HepG2 (cell line): ENCODE results near the gene DNTTIP2. TPM values are rescaled to one million over a fixed set of nuclear protein-coding genes. Genes with fewer than 3 reads are reported as not detected.
A peak's percentile ranks its signal among the peaks of the same experiment; 100 is the strongest.

Source experiments
- HMGA1 ChIP-seq: sonication (generic); formaldehyde crosslinking; conservative IDR thresholded peaks from 2 replicates; pipeline ENCODE4 v1.4.0; 2020; ENCODE audit warnings: missing genetic modification reagents
- HNRNPUL1 ChIP-seq: fragments of 200-400 bp; formaldehyde crosslinking; IDR thresholded peaks from 2 replicates; pipeline ENCODE4 v1.6.1; 2017; ENCODE audit warnings: low read depth, mild to moderate bottlenecking, low read length, moderate library complexity
- MTF2 ChIP-seq: sonication (generic); formaldehyde crosslinking; IDR thresholded peaks from 2 replicates; pipeline ENCODE4 v1.5.0; 2020; ENCODE audit warnings: missing genetic modification reagents, borderline replicate concordance
- NR2F2 ChIP-seq: IDR thresholded peaks from 2 replicates; pipeline ENCODE4 v1.6.1; 2012; ENCODE audit warnings: low read depth, inconsistent platforms, borderline replicate concordance
- POLR2AphosphoS2 ChIP-seq: IDR thresholded peaks from 2 replicates; pipeline ENCODE4 v1.6.1; 2011; ENCODE audit warnings: low read depth, low read length, improper control_type of control experiment
- RBFOX2 ChIP-seq: fragments of 200-400 bp; formaldehyde crosslinking; IDR thresholded peaks from 2 replicates; pipeline ENCODE4 v1.6.1; 2017; ENCODE audit warnings: low read depth, mild to moderate bottlenecking, low read length
- TFDP1 ChIP-seq: IDR thresholded peaks from 2 replicates; pipeline ENCODE4 v1.6.1; 2016; ENCODE audit warnings: missing compliant biosample characterization, missing genetic modification reagents, borderline replicate concordance
- ZBTB1 ChIP-seq: sonication (generic); formaldehyde crosslinking; IDR thresholded peaks from 2 replicates; pipeline ENCODE4 v1.4.0; 2020; ENCODE audit warnings: missing genetic modification reagents, borderline replicate concordance
- ZBTB14 ChIP-seq: sonication (generic); formaldehyde crosslinking; IDR thresholded peaks from 2 replicates; pipeline ENCODE4 v1.4.0; 2020; ENCODE audit warnings: missing genetic modification reagents
- ZBTB40 ChIP-seq, 2 experiments: fragments of 450-650 bp in 1 of 2; sonication (generic) in 1 of 2; formaldehyde crosslinking in 1 of 2; IDR thresholded peaks; 2 replicates each; pipeline versions ENCODE4 v1.6.1 to v1.8.0; 2016 to 2022; ENCODE audit warnings: antibody characterized with exemption in 1 of 2, mild to moderate bottlenecking in 1 of 2, missing genetic modification reagents in 1 of 2
- ZNF225 ChIP-seq: sonication (generic); formaldehyde crosslinking; IDR thresholded peaks from 2 replicates; pipeline ENCODE4 v1.4.0; 2020; ENCODE audit warnings: mild to moderate bottlenecking, missing genetic modification reagents
- ZNF354B ChIP-seq: sonication (generic); formaldehyde crosslinking; IDR thresholded peaks from 2 replicates; pipeline ENCODE4 v1.8.0; 2022; ENCODE audit warnings: mild to moderate bottlenecking, missing genetic modification reagents
- ZNF672 ChIP-seq: sonication (generic); formaldehyde crosslinking; IDR thresholded peaks from 2 replicates; pipeline ENCODE4 v1.8.1; 2022; ENCODE audit warnings: missing genetic modification reagents
- ZNF770 ChIP-seq: sonication (generic); formaldehyde crosslinking; IDR thresholded peaks from 2 replicates; pipeline ENCODE4 v1.5.0; 2020; ENCODE audit warnings: mild to moderate bottlenecking, missing genetic modification reagents
- polyA plus RNA-seq, 8 experiments: library from polyadenylated mRNA; depleted of rRNA in 3 of 8; stranded (reverse) in 7 of 8; unstranded in 1 of 8; fragments of >200 nt; fragmentation: Illumina TruSeq in 4 of 8; extraction: Trizol in 4 of 8; gene quantifications; 2 replicates each; pipeline versions ENCODE4 v1.2.1 to v1.2.3, GENCODE V29; 2011 to 2016; ENCODE audit warnings: low read depth in 4 of 8, missing spikeins in 1 of 8, mixed read lengths in 1 of 8; ENCODE audit not compliant: insufficient read depth in 1 of 8
- total RNA-seq, 5 experiments: library from RNA; depleted of rRNA; stranded (reverse); fragments of >200 nt; fragmentation: Illumina TruSeq; extraction: Trizol; gene quantifications; 2 replicates each; pipeline ENCODE4 v1.2.3, GENCODE V29; 2016; ENCODE audit warnings: low read depth in 1 of 5

Gene DNTTIP2
- total and polyA plus RNA-seq, 2 of the 13 experiments (the other 11 are each of a cell fraction or from before 2014, with no cell fraction given) = 11.4 to 63.3 TPM

- TF ChIP-seq ZBTB40 (IDR thresholded peaks at IDR 0.05) (no peak), ZBTB40 (CRISPR knock-in tag; IDR thresholded peaks at IDR 0.05) (peak; percentile 34; the same call in 1 of the 2 replicates), RBFOX2 (peak; percentile 79), MTF2 (CRISPR knock-in tag) (peak; percentile 77; the same call in 1 of the 2 replicates), HMGA1 (CRISPR knock-in tag) (no peak), ZNF770 (CRISPR knock-in tag) (peak; percentile 86), HNRNPUL1 (no peak), ZBTB1 (CRISPR knock-in tag) (0 out of 2 replicates have a peak, but pooled peaks have one; percentile 33), ZNF354B (no peak), POLR2AphosphoS2 (no peak), ZNF672 (CRISPR knock-in tag) (no peak), NR2F2 (0 out of 2 replicates have a peak, but pooled peaks have one; percentile 13), ZNF225 (CRISPR knock-in tag) (no peak; the same call in 1 of the 2 replicates), TFDP1 (CRISPR knock-in tag) (peak; percentile 60; the same call in 1 of the 2 replicates), ZBTB14 (CRISPR knock-in tag) (no peak)
Measured at GRCh38 chr1:93846992-93847810, 31.8 kb downstream of the DNTTIP2 start (continued).
